ENCODE data around the gene SLC16A12.
"Not testable (repeated sequence)": the region's sequence is repeated elsewhere in the genome, so short reads cannot be mapped to it uniquely, and the experiment has no call there.

The SLC16A12 gene

DNA sequence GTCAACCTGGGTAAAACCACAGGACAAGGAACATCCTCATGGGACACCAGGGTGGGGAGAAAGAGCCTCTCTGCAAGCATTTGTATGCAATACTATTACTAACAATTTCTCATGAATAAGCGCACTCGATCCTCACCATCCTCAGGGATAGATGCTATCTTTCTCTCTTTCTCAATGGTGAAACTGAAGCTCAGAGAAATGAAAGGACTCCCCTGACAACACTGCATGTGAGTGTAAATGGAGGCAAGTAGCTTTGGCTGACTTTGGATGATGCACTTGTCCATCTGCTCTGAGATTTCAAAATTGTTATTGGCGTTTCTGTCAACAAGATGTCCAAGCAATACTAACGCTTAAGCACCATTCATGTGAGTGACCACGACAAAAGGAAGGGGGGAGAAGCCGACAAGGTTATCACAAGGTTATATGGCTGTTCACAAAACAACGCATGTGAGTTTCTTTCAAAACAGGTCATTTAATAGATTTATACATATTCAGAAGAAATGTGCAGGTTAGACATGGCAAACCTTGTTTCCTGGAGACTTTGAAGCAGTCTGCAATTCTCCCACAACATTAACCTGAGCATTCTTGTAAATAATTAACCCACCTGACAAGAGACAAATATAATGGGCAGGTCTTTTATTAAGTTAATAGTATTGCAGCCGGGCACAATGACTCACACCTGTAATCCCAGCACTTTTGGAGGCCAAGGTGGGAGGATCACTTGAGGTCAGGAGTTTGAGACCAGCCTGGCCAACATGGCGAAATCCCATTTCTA, 67.0 kb downstream of the SLC16A12 start:
- DNase-seq = no peak

DNA sequence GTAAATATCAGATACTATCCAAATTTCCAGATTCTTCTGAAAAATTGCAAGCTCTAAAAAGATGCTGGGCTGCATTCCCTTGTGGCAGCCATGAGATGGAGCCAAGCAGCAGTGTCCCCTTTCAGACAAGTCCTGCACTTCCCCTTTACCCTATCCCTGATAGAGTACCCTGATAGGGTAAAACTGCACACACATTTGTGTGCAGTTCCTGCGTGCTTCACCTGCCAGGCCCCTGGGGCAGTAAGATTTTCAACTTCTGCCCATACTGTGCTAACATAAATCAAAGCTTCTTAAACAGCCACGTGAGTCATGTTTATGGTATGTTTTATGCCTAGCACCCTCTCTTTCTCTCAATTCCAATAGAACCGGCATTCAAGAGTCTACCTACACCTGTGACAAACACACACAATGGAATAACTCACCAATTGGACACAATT, 68.8 kb downstream of the SLC16A12 start:
- DNase-seq = no peak

DNA sequence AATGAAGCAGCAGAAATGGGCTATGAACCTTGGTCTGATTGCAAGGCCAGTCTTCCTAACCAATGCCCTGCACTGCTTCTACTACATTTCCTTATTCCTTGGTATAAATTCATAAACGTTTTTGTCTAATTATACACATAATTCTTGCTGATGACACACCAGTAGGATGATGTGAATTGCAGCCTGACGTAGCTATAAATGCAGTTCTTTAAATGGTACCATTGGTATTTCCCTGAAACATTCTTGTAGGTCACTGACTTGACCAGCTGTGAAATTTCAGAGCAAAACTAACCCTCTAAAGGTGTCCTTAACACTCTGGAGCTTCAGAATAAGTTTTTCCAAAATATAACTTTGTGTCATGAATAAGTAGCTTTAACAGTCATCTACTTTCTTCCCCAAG, 70.2 kb downstream of the SLC16A12 start:
- no peak for DNase-seq

DNA sequence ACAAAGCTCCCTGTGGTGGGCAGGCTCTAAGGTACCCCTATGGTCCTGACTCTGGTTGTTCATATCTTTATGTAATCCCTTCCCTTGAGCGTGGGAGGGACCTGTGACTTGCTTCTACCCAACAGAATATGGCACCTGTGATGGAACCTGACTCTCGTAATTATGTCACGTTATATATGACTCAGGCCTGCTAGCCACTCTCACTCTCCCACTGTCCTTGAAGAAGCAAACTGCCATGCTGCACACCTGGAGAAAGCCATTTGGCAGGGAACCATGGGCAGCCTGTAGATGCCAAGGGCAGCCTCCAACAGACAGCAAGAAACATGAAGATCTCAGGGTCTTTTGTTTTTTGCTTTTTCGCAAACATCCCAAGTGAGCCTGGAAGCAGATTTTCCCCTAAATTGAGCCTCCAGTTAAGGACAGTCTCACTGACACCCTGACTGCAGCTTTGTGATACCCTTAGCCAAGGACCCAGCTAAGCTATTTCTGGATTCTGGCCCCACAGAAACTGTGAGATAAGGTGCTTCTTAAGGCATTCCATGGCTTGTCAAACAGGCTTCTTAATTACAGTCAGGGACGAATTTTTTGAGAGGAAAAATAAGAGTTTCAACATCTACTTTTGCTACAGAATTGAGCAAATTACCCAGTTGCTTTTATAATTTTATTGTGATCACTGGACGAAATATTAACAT, 71.4 kb downstream of the SLC16A12 start:
- no peak for DNase-seq

DNA sequence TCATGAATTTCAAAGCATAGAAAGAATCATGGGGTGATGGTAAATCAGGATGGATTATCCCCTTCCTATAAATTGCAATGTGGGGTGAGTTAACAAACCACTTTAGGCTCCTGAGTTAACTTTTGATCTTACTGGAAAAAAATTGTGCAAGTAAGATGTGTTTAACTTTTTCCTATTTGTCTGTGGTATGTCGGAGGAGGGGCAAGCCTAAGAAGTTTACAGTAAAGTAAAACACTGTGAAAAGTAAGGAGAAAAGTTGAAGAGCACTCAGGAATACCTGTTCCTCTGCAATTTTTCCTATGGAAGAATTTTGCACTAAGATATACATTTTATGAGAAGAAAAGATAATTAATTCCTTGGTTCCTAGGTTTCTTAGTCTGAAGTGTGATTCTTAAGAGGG, 76.6 kb downstream of the SLC16A12 start:
- DNase-seq = no peak

DNA sequence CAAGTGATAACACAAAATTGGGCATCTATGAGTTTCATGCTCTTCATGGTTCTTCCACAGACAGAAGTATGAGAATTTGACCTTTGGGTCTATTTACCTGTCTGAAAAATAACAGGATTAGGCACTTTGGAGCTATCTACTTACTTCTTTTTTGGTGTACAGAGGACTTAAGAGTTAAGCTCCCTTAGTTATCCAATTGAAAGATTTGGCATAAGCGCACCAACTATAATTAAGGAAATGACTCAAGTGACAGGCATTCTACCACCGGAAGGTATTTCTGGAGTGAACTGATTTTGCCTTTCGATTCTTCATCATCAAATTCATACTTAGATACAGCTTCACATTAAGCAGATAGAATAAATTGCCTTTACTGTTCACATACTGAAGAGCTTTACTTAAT, 77.1 kb downstream of the SLC16A12 start:
- no peak for DNase-seq

DNA sequence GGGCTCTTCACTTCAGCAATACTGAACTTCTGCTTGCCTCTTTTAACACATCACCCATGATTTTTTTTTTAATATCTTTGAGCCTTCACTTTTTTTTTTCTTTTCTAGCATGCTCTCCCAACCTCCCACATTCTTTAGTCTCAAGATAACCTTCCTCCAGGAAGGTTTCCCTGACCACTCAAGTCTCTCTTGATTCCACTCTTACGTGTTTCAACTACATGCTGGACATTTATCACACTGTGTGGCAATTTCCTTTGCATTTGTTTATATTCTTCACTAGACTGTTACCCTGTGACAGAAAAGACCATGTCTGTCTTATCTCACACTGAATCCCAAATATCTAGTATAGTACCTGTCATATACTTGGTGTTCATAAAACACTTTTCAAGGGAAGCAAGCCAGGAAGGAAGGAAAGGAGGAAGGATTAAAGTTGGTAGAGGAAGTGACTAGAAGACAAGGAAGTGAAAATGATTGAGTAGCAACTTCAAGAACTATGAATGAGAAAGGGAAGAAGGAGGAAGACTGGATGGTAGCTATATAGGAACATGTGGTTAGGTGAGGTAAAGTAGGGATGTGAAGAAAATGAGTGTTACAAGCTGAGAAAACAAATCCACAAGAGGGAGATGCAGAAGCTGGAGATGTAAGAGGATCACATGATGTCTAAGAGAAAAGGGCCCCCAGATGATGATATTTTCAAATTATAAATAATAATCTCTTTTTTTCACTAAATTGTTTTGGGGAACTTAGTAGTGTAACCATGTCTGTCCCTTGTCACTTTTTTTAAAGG, 80.6 kb downstream of the SLC16A12 start:
- DNase-seq = no peak

DNA sequence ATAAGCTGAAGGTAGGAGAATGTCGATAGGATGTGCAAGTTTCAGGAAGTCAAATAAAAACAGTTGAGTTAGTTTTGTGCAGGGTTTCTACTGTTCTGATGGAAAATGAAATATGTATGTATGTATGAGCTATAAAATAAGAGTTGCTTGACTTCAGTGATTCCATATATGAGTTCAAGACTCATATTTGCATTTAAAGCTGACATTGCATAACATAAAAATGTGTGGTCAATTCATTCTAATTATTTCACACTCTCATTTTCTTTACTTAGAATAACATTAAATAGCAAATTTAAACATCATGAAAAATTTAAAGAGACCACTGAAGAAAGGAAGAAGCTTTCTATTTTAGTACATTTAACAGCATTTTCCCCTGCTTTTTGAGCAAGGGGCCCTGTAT, 83.2 kb downstream of the SLC16A12 start:
- DNase-seq = no peak

DNA sequence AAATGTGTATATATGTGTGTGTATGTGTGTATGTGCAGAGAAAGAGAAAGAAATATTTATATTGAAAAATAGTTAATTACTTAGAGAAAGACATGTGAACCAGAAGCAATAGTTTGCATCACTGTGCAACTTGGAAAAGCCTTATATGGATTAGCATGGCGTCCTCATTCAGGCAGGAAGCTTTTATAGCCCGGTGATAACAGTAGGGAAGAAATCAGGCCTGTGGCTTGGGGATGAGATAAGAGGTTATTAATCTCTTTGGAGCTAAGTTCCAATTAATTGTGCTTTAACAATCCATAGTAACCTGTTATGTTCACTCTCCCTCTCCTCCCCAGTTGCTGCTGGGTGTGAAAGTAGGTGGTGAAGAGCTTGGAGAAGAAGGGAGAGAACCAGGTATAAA, 84.5 kb downstream of the SLC16A12 start:
- no peak for DNase-seq

DNA sequence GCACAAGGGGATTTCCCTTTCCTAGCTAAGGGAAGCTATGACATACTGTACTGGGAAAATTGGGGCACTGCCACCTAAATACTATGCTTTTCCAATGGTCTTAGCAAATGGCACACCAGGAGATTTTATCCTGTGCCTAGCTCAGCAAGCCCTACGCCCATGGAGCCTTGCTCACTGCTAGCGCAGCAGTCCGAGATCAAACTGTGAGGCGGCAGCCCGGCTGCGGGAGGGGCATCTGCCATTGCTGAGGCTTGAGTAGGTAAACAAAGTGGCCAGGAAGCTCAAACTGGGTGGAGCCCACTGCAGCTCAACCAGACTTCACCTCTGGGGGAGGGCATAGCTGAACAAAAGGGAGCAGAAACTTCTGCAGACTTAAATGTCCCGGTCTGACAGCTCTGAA, 90.6 kb downstream of the SLC16A12 start:
- not testable (repeated sequence) for DNase-seq

DNA sequence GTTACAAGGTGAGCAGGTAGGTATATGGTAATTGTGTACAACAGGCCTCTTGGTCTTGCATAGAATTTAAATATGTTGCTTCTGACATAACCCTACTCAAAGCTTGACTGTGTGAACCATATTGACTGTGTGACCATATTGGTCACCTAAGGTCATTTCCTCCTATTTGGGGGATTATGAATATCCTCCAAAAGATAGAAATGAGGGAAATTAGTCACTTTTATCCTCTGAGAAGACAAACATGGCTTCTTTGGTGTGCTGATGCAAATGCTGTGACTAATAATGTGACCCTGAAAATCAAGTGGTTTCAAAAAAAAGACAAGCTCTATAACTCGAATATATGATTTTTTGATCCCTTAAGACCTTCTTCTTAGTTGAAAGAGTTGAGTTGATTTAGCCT, 93.1 kb downstream of the SLC16A12 start:
- DNase-seq = no peak

DNA sequence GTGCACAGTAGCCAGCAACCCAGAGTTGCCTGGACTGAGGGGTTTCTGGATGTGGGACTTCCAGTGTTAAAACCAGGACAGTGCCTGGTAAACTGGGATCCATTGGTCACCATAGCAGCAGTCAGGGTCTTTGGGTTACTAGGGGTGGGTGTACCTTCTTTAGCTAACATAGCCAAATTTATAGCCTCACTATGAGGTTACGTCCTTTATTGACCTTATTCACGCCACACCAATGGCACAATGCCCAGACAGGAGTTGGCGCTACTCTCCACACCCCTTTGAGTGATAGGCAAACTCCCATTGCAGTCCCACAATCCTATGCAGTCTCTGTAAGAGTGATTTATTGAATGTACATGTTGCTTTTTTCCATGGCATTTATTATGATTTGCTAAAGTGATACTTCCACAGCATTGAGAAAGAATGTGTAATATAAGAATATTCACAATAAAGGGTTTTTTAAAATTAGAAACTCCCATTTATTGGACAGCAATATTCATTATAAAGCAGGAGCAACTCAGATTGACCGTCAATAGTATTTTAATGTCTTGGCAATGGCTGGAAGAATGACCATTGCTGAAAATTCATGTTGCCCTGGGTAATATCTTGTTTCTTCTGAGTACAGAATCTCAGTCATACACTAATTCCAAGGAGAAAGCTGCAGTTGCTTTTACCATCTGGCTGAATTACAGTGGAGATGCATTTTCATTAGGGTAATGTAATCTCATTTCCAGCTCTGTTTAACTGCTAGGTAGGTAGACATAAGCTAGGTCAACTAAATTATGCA, 95.0 kb downstream of the SLC16A12 start:
- DNase-seq = no peak

DNA sequence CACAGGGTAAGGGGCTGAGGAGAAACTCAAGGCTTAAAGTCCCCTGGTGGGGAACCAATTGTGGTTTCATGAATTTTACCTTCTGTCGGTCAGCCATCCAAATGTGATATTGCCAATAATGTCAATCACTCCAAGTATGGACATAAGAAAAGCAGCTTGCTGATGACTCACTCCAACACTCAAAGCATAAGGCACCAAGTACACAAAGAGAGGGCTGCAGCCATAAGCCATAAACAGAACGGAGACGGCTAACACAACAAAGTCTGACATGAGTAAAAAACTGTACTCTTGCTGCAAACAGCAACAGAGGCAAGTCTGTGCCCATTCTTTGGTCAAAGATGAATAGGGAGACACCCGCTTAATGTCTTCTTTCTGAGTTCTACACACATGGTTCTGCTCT, 96.9 kb downstream of the SLC16A12 start:
- DNase-seq = no peak

DNA sequence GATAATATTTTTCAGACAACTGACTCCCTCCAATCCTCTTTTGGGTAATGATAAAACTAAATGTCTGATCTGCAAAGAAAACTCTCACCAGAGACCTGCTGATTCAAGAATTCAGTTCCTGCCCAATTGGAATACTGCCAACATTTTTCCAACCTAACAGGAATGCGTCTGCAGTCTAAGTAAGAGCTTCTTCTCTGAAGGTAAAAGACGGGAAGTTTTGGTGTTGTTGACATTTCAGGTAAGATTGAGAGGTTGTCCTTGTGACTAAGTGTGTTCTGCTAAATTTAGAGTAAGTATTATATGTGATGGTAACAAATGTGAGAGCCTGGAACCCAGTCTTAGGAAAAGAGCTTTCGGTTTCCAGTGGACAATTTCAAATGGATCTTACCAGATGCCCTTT, 103.4 kb downstream of the SLC16A12 start:
- no peak for DNase-seq

DNA sequence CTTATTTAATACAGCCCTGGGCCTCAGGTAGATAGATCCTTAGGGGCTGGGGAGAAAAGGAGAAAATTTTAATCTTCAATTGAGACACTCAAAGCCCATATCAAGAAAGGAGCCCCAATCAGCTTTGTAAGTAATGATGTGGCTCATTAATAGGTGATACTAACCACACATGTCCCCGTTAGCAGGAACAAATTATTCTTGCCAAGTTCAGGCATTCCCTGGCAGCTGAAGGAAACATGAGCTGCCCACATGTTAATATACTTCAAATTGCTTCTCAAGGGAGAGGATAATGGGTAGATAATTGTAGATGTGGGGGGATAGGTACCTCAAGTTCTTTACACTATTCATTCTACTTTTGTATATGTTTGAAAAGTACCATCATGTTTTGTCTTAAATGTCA, 106.5 kb downstream of the SLC16A12 start:
- DNase-seq = no peak

DNA sequence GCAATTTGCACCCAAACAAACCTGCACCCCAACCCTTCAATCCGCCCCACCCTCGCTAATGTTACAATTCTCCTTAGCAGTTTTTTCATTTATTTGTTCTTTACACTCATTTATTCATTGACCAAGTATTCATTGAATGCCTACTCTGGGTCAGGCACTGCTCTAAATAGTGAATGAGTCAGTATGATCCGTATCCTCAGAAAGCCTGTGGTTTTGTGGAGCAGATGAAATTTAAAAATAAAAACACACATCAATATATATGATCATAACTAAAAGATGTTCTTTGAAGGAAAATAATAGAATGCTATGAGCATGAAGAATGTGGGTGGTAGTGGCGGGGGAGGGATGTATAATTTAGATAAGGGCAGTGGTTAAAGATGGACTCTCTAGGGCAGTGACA, 107.8 kb downstream of the SLC16A12 start:
- DNase-seq = no peak

DNA sequence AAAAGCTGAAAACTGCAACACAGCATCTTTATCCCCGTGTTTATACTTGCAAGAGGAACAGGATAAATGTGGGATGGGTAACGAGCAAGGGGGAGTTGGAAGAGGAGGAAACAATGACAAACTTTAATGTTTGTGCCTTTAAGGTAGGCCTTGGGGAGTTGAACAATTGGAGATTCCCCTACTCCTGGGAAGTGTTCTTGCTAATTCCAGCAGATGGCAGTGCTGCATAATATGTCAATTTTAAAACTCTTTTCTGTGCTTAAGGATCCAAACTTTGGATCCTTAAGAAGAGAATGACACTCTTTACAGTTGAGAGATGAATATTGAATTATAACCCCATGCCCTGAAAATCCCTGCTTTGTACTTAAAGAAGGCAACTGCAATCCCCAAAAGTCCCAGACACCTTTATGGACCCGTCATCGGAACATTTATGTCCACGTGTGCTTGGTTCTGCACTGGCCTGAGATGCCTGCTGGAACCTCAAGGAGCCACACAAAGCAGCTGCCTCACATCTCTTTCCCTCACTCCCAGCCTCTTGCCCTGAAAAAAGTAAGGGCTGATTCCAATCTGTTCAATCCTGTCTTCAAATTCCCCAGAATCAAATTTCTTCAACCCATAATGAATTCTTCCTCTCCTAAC, 109.0 kb downstream of the SLC16A12 start:
- DNase-seq = no peak

DNA sequence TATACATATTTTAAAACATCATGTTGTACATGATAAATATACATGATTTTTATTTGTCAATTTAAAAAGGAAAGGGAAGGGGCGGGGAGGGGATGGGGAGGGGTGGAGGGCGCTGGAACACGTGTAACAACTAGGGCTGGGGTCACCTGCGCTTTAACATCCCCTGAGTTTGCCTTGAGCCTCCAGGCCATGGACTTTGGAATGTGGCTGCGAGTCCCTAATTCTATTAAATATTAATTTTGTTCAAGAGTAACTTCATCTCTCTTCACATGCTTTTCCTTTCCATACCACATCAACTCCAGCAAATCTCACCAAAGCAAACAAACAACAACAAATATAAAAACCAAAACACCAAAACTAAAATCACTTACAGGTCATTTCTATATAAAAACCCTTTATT, 110.4 kb downstream of the SLC16A12 start:
- no peak for DNase-seq

DNA sequence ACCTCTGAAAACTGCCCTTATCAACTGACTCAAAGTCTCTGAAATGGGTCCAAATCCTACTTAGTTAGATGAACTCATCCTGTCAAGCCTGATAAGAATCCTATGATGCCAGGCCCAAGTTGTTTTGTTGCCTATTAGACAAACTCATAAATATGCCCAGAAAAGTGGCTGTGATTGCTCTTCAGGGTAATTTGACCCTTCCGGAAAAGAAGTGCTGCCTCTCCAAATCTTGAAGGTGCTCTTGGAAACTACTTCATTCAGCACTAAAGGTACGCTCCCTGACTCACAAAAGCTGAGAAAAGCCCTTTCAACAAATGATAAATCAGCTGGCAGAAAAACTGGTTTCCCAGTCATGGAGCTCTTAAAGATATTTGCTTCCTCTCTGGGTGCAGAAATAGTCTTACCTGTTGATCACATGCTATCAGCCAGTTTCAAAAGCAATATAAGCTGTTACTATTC, 114.3 kb downstream of the SLC16A12 start:
- DNase-seq = peak; percentile 86

DNA sequence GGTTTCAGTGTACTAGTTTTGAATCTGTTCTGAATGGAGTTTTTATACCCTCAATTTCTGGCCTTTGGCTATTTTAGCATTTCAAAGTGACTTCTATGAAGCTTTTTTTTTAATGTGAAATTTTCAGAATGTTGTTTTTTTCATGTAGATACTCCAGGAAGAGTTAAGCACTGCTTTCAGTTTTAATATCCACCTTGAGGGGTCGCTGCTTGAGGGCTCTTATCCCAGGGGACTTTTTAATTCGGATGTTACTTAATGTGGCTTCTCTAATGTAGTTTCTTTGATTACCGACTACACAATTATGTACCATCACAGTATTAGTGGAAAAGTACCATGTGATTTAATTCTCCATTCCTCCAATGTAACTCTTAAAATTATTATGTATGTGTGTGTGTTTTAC, 115.8 kb downstream of the SLC16A12 start:
- DNase-seq = no peak

DNA sequence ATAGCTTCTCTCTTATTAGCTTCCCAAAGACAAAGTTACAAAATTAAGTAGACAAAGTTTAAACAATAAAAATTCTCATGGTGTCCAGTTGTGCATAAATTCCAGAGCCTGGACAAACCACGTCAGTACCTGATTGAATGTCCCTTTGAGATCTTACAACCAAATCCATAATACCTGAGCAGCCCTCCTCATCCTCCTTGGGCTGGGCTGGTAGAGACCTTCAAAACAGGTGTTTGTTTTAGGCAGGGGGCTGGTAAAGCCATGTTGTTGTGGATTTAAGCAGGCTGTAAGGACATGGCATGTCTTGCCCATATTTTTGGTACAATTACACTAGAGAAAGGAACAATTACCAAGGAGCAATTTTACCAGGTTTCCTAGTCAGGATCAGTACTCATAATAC, 118.9 kb downstream of the SLC16A12 start:
- no peak for DNase-seq

All from DMS79 (cell line).